HepG2 (cell line): ENCODE data around the gene GPR137. TPM values are rescaled to one million over a fixed set of nuclear protein-coding genes. Genes with fewer than 3 reads are reported as not detected.

Source experiments
- ATF1 ChIP-seq: IDR thresholded peaks from 2 replicates; pipeline ENCODE4 v1.6.1; 2016; ENCODE audit warnings: mild to moderate bottlenecking, control low read depth
- GFI1 ChIP-seq: sonication (generic); formaldehyde crosslinking; IDR thresholded peaks from 2 replicates; pipeline ENCODE4 v1.5.0; 2020; ENCODE audit warnings: missing genetic modification reagents, mild to moderate bottlenecking, borderline replicate concordance
- GPBP1L1 ChIP-seq: sonication (generic); formaldehyde crosslinking; IDR thresholded peaks from 2 replicates; pipeline ENCODE4 v1.5.0; 2020; ENCODE audit warnings: mild to moderate bottlenecking, missing genetic modification reagents
- HMGXB4 ChIP-seq, 2 experiments: sonication (generic) in 1 of 2; formaldehyde crosslinking in 1 of 2; IDR thresholded peaks; 2 replicates each; pipeline versions ENCODE4 v1.4.0 to v1.6.1; 2018 to 2020; ENCODE audit warnings: missing genetic modification reagents in 2 of 2, borderline replicate concordance in 1 of 2, low read depth in 1 of 2, mild to moderate bottlenecking in 1 of 2, missing biosample characterization in 1 of 2
- MAZ ChIP-seq, 2 experiments: sonication (generic) in 1 of 2; formaldehyde crosslinking in 1 of 2; IDR thresholded peaks; 2 replicates each; pipeline versions ENCODE4 v1.5.0 to v1.6.1; 2012 to 2020; ENCODE audit warnings: low read depth in 2 of 2, mild to moderate bottlenecking in 2 of 2, borderline replicate concordance in 1 of 2, improper control_type of control experiment in 1 of 2, low read length in 1 of 2, missing genetic modification reagents in 1 of 2, moderate library complexity in 1 of 2
- NCOA1 ChIP-seq: sonication (generic); formaldehyde crosslinking; IDR thresholded peaks from 2 replicates; pipeline ENCODE4 v1.9.0; 2021; ENCODE audit warnings: missing genetic modification reagents
- PLSCR1 ChIP-seq: sonication (generic); formaldehyde crosslinking; IDR thresholded peaks from 2 replicates; pipeline ENCODE4 v1.5.0; 2020; ENCODE audit warnings: missing genetic modification reagents, mild to moderate bottlenecking, borderline replicate concordance
- RXRA ChIP-seq: sonication (generic); formaldehyde crosslinking; IDR thresholded peaks from 2 replicates; pipeline ENCODE4 v1.5.1; 2020; ENCODE audit warnings: missing genetic modification reagents
- SALL1 ChIP-seq: sonication (generic); formaldehyde crosslinking; IDR thresholded peaks from 2 replicates; pipeline ENCODE4 v1.8.0; 2022; ENCODE audit warnings: mild to moderate bottlenecking, missing genetic modification reagents
- SAP130 ChIP-seq: IDR thresholded peaks from 2 replicates; pipeline ENCODE4 v1.6.1; 2016; ENCODE audit warnings: low read depth
- SNAPC2 ChIP-seq: sonication (generic); formaldehyde crosslinking; IDR thresholded peaks from 2 replicates; pipeline ENCODE4 v1.8.1; 2022; ENCODE audit warnings: mild to moderate bottlenecking, missing genetic modification reagents
- U2AF2 ChIP-seq: fragments of 200-400 bp; formaldehyde crosslinking; IDR thresholded peaks from 2 replicates; pipeline ENCODE4 v1.6.1; 2017; ENCODE audit warnings: low read depth, mild to moderate bottlenecking, low read length
- ZFP82 ChIP-seq: sonication (generic); formaldehyde crosslinking; IDR thresholded peaks from 2 replicates; pipeline ENCODE4 v1.5.1; 2020; ENCODE audit warnings: mild to moderate bottlenecking, missing genetic modification reagents, borderline replicate concordance
- ZFY ChIP-seq: sonication (generic); formaldehyde crosslinking; IDR thresholded peaks from 2 replicates; pipeline ENCODE4 v1.4.0; 2020; ENCODE audit warnings: missing genetic modification reagents
- ZNF225 ChIP-seq: sonication (generic); formaldehyde crosslinking; IDR thresholded peaks from 2 replicates; pipeline ENCODE4 v1.4.0; 2020; ENCODE audit warnings: mild to moderate bottlenecking, missing genetic modification reagents
- ZNF501 ChIP-seq: sonication (generic); formaldehyde crosslinking; IDR thresholded peaks from 2 replicates; pipeline ENCODE4 v1.5.1; 2020; ENCODE audit warnings: mild to moderate bottlenecking, moderate library complexity, missing genetic modification reagents
- ZNF556 ChIP-seq: sonication (generic); formaldehyde crosslinking; IDR thresholded peaks from 2 replicates; pipeline ENCODE4 v1.4.0; 2020; ENCODE audit warnings: mild to moderate bottlenecking, missing genetic modification reagents, borderline replicate concordance
- ZNF7 ChIP-seq: IDR thresholded peaks from 2 replicates; pipeline ENCODE4 v1.6.1; 2016; ENCODE audit warnings: missing biosample characterization, missing genetic modification reagents
- ZNF709 ChIP-seq: sonication (generic); formaldehyde crosslinking; IDR thresholded peaks from 2 replicates; pipeline ENCODE4 v1.5.0; 2020; ENCODE audit warnings: mild to moderate bottlenecking, missing genetic modification reagents
- ZNF776 ChIP-seq: sonication (generic); formaldehyde crosslinking; IDR thresholded peaks from 2 replicates; pipeline ENCODE4 v1.4.0; 2020; ENCODE audit warnings: mild to moderate bottlenecking, missing genetic modification reagents
- ZNF879 ChIP-seq: sonication (generic); formaldehyde crosslinking; IDR thresholded peaks from 2 replicates; pipeline ENCODE4 v1.8.1; 2023; ENCODE audit warnings: missing genetic modification reagents
- polyA plus RNA-seq, 8 experiments: library from polyadenylated mRNA; depleted of rRNA in 3 of 8; stranded (reverse) in 7 of 8; unstranded in 1 of 8; fragments of >200 nt; fragmentation: Illumina TruSeq in 4 of 8; extraction: Trizol in 4 of 8; gene quantifications; 2 replicates each; pipeline versions ENCODE4 v1.2.1 to v1.2.3, GENCODE V29; 2011 to 2016; ENCODE audit warnings: low read depth in 4 of 8, missing spikeins in 1 of 8, mixed read lengths in 1 of 8; ENCODE audit not compliant: insufficient read depth in 1 of 8
- total RNA-seq, 5 experiments: library from RNA; depleted of rRNA; stranded (reverse); fragments of >200 nt; fragmentation: Illumina TruSeq; extraction: Trizol; gene quantifications; 2 replicates each; pipeline ENCODE4 v1.2.3, GENCODE V29; 2016; ENCODE audit warnings: low read depth in 1 of 5
- TF ChIP-seq, protein P1 (sequence below): IDR thresholded peaks from 2 replicates; pipeline ENCODE4 v1.6.1; 2012; ENCODE audit warnings: inconsistent platforms
- TF ChIP-seq, protein P2 (sequence below): sonication (generic); formaldehyde crosslinking; IDR thresholded peaks from 2 replicates; pipeline ENCODE4 v1.4.0; 2020; ENCODE audit warnings: missing genetic modification reagents

The GPR137 gene
- total and polyA plus RNA-seq, 2 of the 13 experiments (the other 11 are each of a cell fraction or from before 2014, with no cell fraction given): 8.5 to 13.2 TPM

- 0 out of 2 replicates have a peak, but pooled peaks have one; percentile 15 for TF ChIP-seq SALL1 (CRISPR knock-in tag)
- TF ChIP-seq ZNF7 (CRISPR knock-in tag): no peak
- TF ChIP-seq HMGXB4 (CRISPR knock-in tag; IDR thresholded peaks at IDR 0.05; ENCODE audit: borderline replicate concordance in 1 of 2, low read depth in 1 of 2): 0 out of 4 replicates have a peak, but pooled peaks of 1 of the 2 experiments have one; percentile 30
- peak; percentile 84 for TF ChIP-seq ZFY (CRISPR knock-in tag)
- TF ChIP-seq, protein P1, sequence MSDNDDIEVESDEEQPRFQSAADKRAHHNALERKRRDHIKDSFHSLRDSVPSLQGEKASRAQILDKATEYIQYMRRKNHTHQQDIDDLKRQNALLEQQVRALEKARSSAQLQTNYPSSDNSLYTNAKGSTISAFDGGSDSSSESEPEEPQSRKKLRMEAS: peak; percentile 45
- TF ChIP-seq RXRA (CRISPR knock-in tag): no peak; the same call in 1 of the 2 replicates
- no peak for TF ChIP-seq ZNF556 (CRISPR knock-in tag)
- peak; percentile 84 for TF ChIP-seq ATF1
- no peak for TF ChIP-seq GPBP1L1
- TF ChIP-seq SNAPC2: peak; percentile 70; the same call in 1 of the 2 replicates
- no peak for TF ChIP-seq ZNF709 (CRISPR knock-in tag)
- peak; percentile 87; the same call in 1 of the 2 replicates for TF ChIP-seq NCOA1 (CRISPR knock-in tag)
- peak; percentile 97 for TF ChIP-seq U2AF2
- no peak for TF ChIP-seq GFI1 (CRISPR knock-in tag)
- no peak for TF ChIP-seq PLSCR1 (CRISPR knock-in tag)
- no peak for TF ChIP-seq ZNF776 (CRISPR knock-in tag)
- peak; percentile 45; the same call in 1 of the 2 replicates for TF ChIP-seq ZNF225 (CRISPR knock-in tag)
- peak; percentile 68 for TF ChIP-seq SAP130
- TF ChIP-seq, protein P2, sequence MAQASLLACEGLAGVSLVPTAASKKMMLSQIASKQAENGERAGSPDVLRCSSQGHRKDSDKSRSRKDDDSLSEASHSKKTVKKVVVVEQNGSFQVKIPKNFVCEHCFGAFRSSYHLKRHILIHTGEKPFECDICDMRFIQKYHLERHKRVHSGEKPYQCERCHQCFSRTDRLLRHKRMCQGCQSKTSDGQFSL (CRISPR knock-in tag): no peak
- peak; percentile 56; the same call in 1 of the 2 replicates for TF ChIP-seq ZNF501 (CRISPR knock-in tag)
- peak; percentile 81; the same call in 1 of the 2 replicates for TF ChIP-seq ZFP82 (CRISPR knock-in tag)
- 0 out of 2 replicates have a peak, but pooled peaks have one; percentile 52 for TF ChIP-seq MAZ (IDR thresholded peaks at IDR 0.05; ENCODE audit: borderline replicate concordance, low read depth, low read length)
- no peak for TF ChIP-seq MAZ (CRISPR knock-in tag; IDR thresholded peaks at IDR 0.05; ENCODE audit: low read depth)
- no peak for TF ChIP-seq ZNF879 (CRISPR knock-in tag)
Observed at GRCh38 chr11:64284048-64284961, 1.3 kb upstream of the GPR137 start, which contains the start of gene BAD (continued).
